ENCODE results near the gene ZNG1B.
"Not testable (repeated sequence)": the region's sequence is repeated elsewhere in the genome, so short reads cannot be mapped to it uniquely, and the experiment has no call there.

- TF ChIP-seq CTCF (IDR thresholded peaks at IDR 0.05; ENCODE audit: low read length); EZH2 (optimal IDR thresholded peaks at IDR 0.05; ENCODE audit: low read depth, low read length); EZH2phosphoT487 (IDR thresholded peaks at IDR 0.05; ENCODE audit: low read length): not testable (repeated sequence)
These were observed 60.9 kb downstream of the ZNG1B start, which contains the start of gene FOXD4L1 for GRCh38 chr2:113498365-113498764.
